Prostate gland (tissue), 2 donors: Measurements from ENCODE around the gene FAM81A.

Source experiments
- CTCF ChIP-seq, 4 experiments: fragments of 200-600 bp in 2 of 4; fragments of 450-650 bp in 2 of 4; sonication (generic) in 2 of 4; IDR thresholded peaks; 1 replicate in 3 of 4; 2 replicates in 1 of 4; pipeline ENCODE4 v1.5.1; 2016 to 2019; ENCODE audit warnings: antibody characterized with exemption in 4 of 4, mild to moderate bottlenecking in 2 of 4, moderate library complexity in 2 of 4
- POLR2AphosphoS5 ChIP-seq: sonication (generic); formaldehyde crosslinking; IDR thresholded peaks from one replicate; pipeline ENCODE4 v1.6.1; 2017; ENCODE audit warnings: antibody characterized with exemption

GRCh38 chr15:59558851-59559250 is 120.9 kb downstream of the FAM81A start:
- TF ChIP-seq POLR2AphosphoS5: no peak
- TF ChIP-seq CTCF (IDR thresholded peaks at IDR 0.05): no peak
